Measurements from ENCODE around the gene FAM193B. TPM values are rescaled to one million over a fixed set of nuclear protein-coding genes. Genes with fewer than 3 reads are reported as not detected.

FAM193B gene
- total and polyA plus RNA-seq, 9 of the 15 experiments (the other 6 are each of a cell fraction or from before 2014, with no cell fraction given) = 4.4 to 76.4 (median 37.3) TPM

- TF ChIP-seq MNT (conservative IDR thresholded peaks at IDR 0.05) = 0 out of 4 replicates have a peak, but pooled peaks have one; percentile 29 to 34
- peak; percentile 78 for TF ChIP-seq ZBTB33 (CRISPR knock-in tag; IDR thresholded peaks at IDR 0.05)
- peak; percentile 91 for TF ChIP-seq ZNF121 (CRISPR knock-in tag; conservative IDR thresholded peaks at IDR 0.05)
- TF ChIP-seq CBX3 (IDR thresholded peaks at IDR 0.05; ENCODE audit: borderline replicate concordance in 1 of 2, low read length in 2 of 2) = peak in 1 of 2 experiments; percentile 29; a peak in 1 of 3 replicates
- TF ChIP-seq DACH1 (IDR thresholded peaks at IDR 0.05; ENCODE audit: partially characterized antibody) = peak; percentile 82
- no peak for TF ChIP-seq RBM15 (IDR thresholded peaks at IDR 0.05; ENCODE audit: insufficient read depth, low read length)
- peak; percentile 70 for TF ChIP-seq BCOR (IDR thresholded peaks at IDR 0.05)
- TF ChIP-seq, protein P1, sequence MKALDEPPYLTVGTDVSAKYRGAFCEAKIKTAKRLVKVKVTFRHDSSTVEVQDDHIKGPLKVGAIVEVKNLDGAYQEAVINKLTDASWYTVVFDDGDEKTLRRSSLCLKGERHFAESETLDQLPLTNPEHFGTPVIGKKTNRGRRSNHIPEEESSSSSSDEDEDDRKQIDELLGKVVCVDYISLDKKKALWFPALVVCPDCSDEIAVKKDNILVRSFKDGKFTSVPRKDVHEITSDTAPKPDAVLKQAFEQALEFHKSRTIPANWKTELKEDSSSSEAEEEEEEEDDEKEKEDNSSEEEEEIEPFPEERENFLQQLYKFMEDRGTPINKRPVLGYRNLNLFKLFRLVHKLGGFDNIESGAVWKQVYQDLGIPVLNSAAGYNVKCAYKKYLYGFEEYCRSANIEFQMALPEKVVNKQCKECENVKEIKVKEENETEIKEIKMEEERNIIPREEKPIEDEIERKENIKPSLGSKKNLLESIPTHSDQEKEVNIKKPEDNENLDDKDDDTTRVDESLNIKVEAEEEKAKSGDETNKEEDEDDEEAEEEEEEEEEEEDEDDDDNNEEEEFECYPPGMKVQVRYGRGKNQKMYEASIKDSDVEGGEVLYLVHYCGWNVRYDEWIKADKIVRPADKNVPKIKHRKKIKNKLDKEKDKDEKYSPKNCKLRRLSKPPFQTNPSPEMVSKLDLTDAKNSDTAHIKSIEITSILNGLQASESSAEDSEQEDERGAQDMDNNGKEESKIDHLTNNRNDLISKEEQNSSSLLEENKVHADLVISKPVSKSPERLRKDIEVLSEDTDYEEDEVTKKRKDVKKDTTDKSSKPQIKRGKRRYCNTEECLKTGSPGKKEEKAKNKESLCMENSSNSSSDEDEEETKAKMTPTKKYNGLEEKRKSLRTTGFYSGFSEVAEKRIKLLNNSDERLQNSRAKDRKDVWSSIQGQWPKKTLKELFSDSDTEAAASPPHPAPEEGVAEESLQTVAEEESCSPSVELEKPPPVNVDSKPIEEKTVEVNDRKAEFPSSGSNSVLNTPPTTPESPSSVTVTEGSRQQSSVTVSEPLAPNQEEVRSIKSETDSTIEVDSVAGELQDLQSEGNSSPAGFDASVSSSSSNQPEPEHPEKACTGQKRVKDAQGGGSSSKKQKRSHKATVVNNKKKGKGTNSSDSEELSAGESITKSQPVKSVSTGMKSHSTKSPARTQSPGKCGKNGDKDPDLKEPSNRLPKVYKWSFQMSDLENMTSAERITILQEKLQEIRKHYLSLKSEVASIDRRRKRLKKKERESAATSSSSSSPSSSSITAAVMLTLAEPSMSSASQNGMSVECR (CRISPR knock-in tag; IDR thresholded peaks at IDR 0.05) = peak; percentile 43; the same call in 1 of the 2 replicates
- peak; percentile 46 to 69 (median 52) for TF ChIP-seq CTCF (IDR thresholded peaks at IDR 0.05 in 2 of 3, conservative IDR thresholded peaks at IDR 0.05 in 1 of 3; ENCODE audit: insufficient read depth in 2 of 3, low read depth in 1 of 3, low read length in 3 of 3)
- TF ChIP-seq, protein P2, sequence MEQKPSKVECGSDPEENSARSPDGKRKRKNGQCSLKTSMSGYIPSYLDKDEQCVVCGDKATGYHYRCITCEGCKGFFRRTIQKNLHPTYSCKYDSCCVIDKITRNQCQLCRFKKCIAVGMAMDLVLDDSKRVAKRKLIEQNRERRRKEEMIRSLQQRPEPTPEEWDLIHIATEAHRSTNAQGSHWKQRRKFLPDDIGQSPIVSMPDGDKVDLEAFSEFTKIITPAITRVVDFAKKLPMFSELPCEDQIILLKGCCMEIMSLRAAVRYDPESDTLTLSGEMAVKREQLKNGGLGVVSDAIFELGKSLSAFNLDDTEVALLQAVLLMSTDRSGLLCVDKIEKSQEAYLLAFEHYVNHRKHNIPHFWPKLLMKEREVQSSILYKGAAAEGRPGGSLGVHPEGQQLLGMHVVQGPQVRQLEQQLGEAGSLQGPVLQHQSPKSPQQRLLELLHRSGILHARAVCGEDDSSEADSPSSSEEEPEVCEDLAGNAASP (IDR thresholded peaks at IDR 0.05) = no peak
Observed at GRCh38 chr5:177507165-177507564, 47.2 kb downstream of the FAM193B start (continued).

All from K562 (cell line).